T-helper 2 cell (primary cell): ENCODE measurements around the gene LDAF1.
"Not testable (repeated sequence)": the region's sequence is repeated elsewhere in the genome, so short reads cannot be mapped to it uniquely, and the experiment has no call there.

ENCODE experiments used
- DNase-seq, 5 experiments: peaks; one replicate each; pipeline versions ENCODE4 v3.0.0 to v3.0.0-alpha.2; 2012 to 2022
- total RNA-seq, 2 donors: gene quantifications; one replicate each; lab custom pipeline; 2026; lab: John Stamatoyannopoulos, UW

Gene LDAF1
- 11.8 to 12.4 reads per million in 2 donors for total RNA-seq

- peak; percentile 48 to 82 (median 69) for DNase-seq
Measured at GRCh38 chr16:21158208-21159110, at the start of gene LDAF1. Gene LDAF1 (plus strand): TSS chr16:21158674. CDS start chr16:21161183, 2,509 bp downstream.

DNA sequence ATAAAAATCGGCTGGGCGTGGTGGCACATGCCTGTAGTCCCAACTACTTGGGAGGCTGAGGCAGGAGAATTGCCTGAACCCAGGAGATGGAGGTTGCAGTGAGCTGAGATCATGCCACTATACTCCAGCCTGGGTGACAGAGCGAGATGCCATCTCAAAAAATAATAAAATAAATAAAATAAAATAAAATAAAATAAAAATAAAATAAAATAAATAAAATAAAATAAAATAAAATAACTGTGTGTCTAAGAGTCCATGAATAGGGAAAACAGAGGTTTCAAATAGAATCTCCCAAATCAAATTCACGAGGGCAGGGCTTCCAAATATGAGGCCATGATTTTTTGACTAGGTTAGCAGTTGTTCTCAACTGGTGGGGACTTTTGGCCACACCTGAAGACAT, 42.9 kb upstream of the LDAF1 start:
- not testable (repeated sequence) for DNase-seq

GRCh38 chr16:21116148-21116693, 42.3 kb upstream of the LDAF1 start:
- DNase-seq = peak in 1 of 5 experiments; percentile 14

- DNase-seq = no peak
Measured at GRCh38 chr16:21117567-21117966, 40.9 kb upstream of the LDAF1 start.

DNA sequence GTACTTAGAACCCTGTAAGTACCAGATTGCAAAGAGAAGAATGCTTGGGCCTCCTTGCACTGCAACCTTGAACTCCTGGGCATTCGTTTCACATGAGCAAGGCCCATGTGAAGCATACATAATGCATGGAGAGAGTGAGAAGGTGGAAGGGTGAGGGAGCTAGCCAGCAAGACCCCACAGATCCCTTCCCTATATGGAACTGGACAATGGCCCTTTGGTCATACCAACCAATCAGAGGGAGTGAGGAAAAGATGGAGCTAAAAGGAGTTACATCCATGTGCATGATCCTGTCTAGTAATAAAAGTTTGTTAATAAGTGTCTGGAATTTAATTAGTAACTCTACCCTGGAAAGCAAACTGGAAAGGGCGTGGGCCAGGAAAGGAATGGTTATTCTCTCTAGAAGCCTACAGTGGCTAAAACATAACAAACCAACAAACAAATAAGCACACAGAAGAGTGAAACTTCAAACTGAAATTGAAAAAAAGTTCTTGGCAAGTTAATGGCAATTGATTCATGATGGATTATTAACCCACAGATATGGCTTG, 37.4 kb upstream of the LDAF1 start:
- DNase-seq = no peak

- DNase-seq = no peak
Measured at GRCh38 chr16:21125191-21125590, 33.3 kb upstream of the LDAF1 start.

DNA sequence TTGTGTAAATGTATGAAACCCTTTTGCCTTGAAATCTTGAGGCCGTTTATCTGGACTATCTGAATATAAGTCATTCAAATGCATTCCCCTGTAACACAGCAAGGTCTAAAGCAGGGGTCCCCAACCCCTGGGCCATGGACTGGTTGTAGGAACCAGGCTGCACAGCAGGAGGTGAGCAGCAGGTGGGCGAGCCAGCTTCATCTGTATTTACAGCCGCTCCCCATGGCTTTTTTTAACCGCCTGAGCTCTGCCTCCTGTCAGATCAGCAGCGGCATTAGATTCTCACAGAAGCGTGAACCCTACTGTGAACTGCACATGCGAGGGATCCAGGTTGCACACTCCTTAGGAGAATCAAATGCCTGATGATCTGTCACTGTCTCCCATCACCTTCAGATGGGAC, 32.0 kb upstream of the LDAF1 start:
- no peak for DNase-seq

- no peak for DNase-seq
Measured at GRCh38 chr16:21128991-21129390, 29.5 kb upstream of the LDAF1 start.

- no peak for DNase-seq
Measured at GRCh38 chr16:21130811-21131210, 27.7 kb upstream of the LDAF1 start.

DNA sequence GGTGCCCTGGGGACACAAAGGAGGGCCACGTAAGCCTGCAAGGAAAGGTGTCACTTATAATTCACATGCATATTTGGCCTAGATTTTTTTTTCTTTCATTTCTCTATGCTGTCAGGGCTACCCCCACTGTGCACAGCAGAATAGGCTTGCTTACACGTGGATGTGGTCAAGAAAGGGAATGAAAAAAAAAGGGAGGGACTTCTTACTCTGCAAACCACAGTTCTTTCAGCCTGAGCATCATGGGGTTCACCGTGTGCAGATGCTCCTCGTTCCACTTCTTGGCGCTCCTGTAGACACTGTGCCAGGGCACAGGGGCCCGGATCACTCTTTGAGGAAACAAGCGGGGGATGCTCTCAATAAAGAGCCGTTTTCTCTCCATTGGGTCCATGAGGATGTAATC, 24.4 kb upstream of the LDAF1 start:
- DNase-seq = peak in 1 of 5 experiments; percentile 8

DNA sequence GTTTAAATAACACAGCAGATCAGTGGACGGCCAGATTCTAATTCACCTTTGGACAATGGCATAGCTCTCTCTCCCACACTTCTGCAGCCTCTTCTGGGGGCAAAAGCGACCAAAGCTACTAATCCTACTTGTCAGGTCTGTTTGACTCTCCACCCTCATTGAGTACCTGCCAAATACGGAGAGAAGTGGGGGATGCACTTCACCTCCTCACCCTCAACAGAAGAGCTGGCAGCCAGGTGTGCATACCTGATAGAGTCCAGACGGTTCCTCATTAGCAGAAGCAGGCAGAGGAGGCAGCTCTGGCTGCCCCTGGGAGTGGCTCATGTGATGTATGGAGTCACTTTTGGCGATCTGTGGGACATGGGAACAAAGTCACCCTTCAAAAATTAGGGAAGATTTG, 12.7 kb upstream of the LDAF1 start:
- DNase-seq = no peak

GRCh38 chr16:21150375-21151001, 8.0 kb upstream of the LDAF1 start, which contains the start of gene DNAH3:
Gene DNAH3 (minus strand): TSS chr16:21150846. CDS start chr16:21150319, 527 bp downstream.
- no peak for DNase-seq

DNA sequence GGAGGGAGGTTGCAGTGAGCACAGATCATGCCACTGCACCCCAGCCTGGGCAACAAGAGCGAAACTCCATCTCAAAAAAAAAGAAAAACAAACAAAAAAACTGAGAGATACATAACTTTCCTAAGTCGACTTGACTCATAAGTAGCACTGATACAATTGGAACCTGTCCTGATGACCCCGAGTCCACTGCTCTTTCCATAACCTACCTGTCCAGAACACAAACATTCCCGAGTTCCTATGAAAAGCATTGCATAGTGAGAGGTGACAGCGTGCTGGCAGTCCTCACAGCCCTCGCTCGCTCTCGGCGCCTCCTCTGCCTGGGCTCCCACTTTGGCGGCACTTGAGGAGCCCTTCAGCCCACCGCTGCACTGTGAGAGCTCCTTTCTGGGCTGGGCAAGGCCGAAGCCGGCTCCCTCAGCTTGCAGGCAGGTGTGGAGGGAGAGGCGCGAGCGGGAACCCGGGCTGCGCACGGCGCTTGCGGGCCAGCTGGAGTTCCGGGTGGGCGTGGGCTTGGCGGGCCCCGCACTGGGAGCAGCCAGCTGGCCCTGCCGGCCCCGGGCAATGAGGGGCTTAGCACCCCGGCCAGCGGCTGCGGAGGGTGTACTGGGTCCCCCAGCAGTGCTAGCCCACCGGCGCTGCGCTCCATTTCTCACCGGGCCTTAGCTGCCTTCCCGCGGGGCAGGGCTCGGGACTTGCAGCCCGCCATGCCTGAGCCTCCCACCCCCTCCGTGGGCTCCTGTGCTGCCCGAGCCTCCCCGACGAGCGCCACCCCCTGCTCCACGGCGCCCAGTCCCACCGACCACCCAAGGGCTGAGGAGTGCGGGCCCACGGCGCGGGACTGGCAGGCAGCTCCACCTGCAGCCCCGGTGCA, 6.1 kb upstream of the LDAF1 start:
- DNase-seq = not testable (repeated sequence)

GRCh38 chr16:21153124-21153729, 5.2 kb upstream of the LDAF1 start:
- DNase-seq = not testable (repeated sequence)

GRCh38 chr16:21156011-21156410, 2.5 kb upstream of the LDAF1 start:
- DNase-seq = not testable (repeated sequence)

DNA sequence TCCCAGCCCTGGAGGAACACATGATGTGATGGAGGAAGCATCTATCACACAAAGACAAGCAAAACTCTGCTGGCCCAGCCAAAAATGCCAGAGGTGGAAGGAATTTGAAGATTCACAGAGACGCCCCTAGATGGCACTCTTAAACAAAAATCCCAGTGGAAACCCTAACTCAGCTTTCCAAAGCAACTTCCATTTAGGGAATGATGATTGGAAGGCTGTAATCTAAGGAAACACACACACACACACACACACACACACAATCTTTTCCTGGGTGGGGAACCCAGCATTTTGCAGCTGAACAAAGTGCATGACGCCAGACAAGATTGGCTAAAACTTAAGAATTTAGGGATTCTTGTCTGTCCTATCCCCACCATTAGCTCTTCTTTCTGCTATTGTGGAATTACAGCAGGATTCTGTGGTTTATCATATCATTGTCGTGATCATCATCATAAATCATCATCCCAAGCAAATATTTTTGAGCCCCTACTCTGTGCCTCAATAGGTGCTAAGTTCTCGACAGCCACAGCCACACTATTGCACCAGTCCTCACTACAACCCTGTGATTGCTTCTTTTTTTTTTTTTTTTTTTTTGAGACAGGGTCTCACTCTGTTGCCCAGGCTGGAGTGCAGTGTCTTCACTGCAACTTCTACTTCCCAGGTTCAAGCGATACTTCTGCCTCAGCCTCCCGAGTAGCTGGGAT, 1.6 kb upstream of the LDAF1 start:
- no peak for DNase-seq

DNA sequence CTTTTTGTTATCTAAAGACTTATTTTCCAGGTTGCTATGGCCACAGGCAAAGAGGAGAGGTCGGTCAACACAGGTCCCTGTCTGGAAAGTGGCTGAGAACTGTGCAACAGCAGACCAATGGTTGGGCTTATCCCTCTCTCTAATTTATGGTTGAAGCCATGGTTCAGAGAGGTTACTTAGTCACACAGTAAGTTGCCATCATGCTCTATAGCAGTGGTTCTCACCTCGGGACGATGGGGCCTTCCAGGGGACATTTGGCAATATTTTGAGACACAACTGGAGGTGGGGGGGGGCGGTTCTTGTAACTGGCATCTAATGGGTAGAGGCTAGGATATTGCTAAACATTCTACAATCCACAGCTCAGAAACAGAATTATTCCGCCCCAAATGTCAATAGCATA, 842 bp upstream of the LDAF1 start:
- DNase-seq = no peak

- DNase-seq = peak in 1 of 5 experiments; percentile 24
Measured at GRCh38 chr16:21159281-21159951, 942 bp downstream of the LDAF1 start.

- DNase-seq = no peak
Measured at GRCh38 chr16:21160276-21160675, 1.8 kb downstream of the LDAF1 start.

DNA sequence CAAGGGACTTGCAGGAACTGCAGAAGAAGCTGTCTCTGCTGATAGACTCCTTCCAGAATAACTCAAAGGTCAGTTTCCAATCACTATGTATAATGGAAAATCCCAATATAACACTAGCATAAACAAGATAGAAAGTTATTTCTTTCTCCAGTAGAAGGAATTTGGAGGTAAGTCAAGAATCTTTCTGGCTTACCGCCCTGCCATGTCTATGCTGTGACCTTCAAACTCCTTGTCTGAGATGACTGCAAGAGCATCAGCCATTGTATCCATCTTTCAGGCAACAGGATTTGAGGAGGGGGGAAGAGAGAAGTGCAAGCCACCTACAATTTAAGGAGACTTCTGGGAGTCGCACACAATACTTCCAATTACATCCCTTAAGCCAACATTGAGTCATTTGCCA, 2.7 kb downstream of the LDAF1 start:
- no peak for DNase-seq
